ENCODE results near the gene CDKN2B-AS1. TPM values are rescaled to one million over a fixed set of nuclear protein-coding genes. Genes with fewer than 3 reads are reported as not detected.

CDKN2B-AS1 gene
- total RNA-seq, 2 donors from 2014 or later, result 39.7 to 73.7 TPM

GRCh38 chr9:22030101-22030598, 35.6 kb downstream of the CDKN2B-AS1 start:
- no peak for DNase-seq
- H3K27me3 ChIP-seq, result no peaks in the 10 kb centered on the region
- intact Hi-C loops (cut with DNase I), result no loop called here
- no peak overlapping the region for H3K4me3 ChIP-seq
- H3K9ac ChIP-seq (ENCODE audit: low read depth in 2 of 2, low read length in 2 of 2), result no peak overlapping the region
- H3K27ac ChIP-seq, result peak overlapping the region; percentile 1
- no peaks in the 10 kb centered on the region for H3K36me3 ChIP-seq
- no peaks in the 10 kb centered on the region for H3K9me3 ChIP-seq
- no peaks in the 10 kb centered on the region for H3K4me1 ChIP-seq
- TF ChIP-seq, protein P1, sequence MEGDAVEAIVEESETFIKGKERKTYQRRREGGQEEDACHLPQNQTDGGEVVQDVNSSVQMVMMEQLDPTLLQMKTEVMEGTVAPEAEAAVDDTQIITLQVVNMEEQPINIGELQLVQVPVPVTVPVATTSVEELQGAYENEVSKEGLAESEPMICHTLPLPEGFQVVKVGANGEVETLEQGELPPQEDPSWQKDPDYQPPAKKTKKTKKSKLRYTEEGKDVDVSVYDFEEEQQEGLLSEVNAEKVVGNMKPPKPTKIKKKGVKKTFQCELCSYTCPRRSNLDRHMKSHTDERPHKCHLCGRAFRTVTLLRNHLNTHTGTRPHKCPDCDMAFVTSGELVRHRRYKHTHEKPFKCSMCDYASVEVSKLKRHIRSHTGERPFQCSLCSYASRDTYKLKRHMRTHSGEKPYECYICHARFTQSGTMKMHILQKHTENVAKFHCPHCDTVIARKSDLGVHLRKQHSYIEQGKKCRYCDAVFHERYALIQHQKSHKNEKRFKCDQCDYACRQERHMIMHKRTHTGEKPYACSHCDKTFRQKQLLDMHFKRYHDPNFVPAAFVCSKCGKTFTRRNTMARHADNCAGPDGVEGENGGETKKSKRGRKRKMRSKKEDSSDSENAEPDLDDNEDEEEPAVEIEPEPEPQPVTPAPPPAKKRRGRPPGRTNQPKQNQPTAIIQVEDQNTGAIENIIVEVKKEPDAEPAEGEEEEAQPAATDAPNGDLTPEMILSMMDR (IDR thresholded peaks at IDR 0.05), result no peak

- Histone ChIP-seq H3K27me3 (no peaks in the 10 kb centered on the region), H3K36me3 (no peaks in the 10 kb centered on the region), H3K9me3 (no peaks in the 10 kb centered on the region), H3K9ac (ENCODE audit: low read depth in 2 of 2, low read length in 2 of 2) (no peak overlapping the region), H3K27ac (no peak overlapping the region), H3K4me3 (no peak overlapping the region), H3K4me1 (no peaks in the 10 kb centered on the region)
- DNase-seq, result no peak
- TF ChIP-seq, protein P1 (IDR thresholded peaks at IDR 0.05), result no peak
- intact Hi-C loops (cut with DNase I), result no loop called here
Observed at GRCh38 chr9:22031655-22032411, 37.2 kb downstream of the CDKN2B-AS1 start.

DNA sequence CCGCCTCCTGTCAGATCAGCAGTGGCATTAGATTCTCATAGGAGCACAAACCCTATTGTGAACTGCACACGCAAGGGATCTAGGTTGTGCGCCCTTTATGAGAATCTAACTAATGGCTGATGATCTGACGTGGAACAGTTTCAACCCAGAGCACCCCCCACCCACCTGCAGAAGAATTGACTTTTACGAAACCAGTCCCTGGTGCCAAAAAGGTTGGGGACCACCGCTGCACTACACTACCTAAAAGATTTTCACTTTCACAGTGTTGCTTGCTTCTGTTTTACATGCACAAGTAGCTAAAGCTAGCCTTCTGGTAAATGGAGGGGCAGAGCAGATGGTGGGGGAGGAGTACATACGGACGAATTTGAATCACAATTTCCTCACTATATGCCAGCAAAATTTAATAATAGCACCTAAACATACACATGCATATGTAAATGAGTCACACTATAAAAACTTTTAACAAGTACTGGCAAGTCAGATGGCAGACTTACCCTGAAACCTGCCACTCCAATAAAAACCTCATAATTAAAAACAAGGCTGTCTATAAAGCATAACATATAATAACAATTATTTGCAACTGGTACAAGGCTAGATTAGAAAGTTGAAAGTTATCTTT, 38.5 kb downstream of the CDKN2B-AS1 start:
- H3K4me3 ChIP-seq, result no peak overlapping the region
- H3K4me1 ChIP-seq, result no peaks in the 10 kb centered on the region
- intact Hi-C loops (cut with DNase I), result no loop called here
- TF ChIP-seq, protein P1 (IDR thresholded peaks at IDR 0.05), result no peak
- no peak overlapping the region for H3K27ac ChIP-seq
- DNase-seq, result no peak
- H3K36me3 ChIP-seq, result no peaks in the 10 kb centered on the region
- H3K9me3 ChIP-seq, result no peaks in the 10 kb centered on the region
- no peaks in the 10 kb centered on the region for H3K27me3 ChIP-seq
- no peak overlapping the region for H3K9ac ChIP-seq (ENCODE audit: low read depth in 2 of 2, low read length in 2 of 2)

DNA sequence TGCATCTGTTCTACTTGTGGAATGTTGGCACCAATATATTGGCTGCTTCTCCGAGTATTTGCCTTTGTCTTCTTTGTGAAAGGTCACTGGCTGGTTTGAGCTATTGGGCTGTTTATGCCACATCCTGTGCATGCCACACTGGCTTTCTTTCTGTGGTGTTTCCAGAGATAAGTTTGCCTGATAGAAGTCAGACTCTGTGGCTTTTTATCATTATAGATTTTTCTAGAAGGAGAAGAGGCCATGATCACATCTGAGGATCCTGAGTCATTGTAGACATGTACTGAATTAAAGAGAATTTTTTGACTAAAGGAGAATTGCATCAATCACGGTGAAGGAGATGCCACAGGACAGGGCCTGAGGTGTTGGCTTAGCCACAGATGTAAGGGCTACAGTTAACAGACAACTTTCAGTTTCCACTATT, 41.0 kb downstream of the CDKN2B-AS1 start:
- intact Hi-C loops (cut with DNase I), result no loop called here
- Histone ChIP-seq H3K9me3 (no peaks in the 10 kb centered on the region), H3K9ac (ENCODE audit: low read depth in 2 of 2, low read length in 2 of 2) (no peak overlapping the region), H3K27ac (no peak overlapping the region), H3K4me3 (no peak overlapping the region), H3K4me1 (no peaks in the 10 kb centered on the region), H3K27me3 (no peaks in the 10 kb centered on the region), H3K36me3 (no peaks in the 10 kb centered on the region)
- no peak for DNase-seq
- TF ChIP-seq, protein P1 (IDR thresholded peaks at IDR 0.05), result no peak

- Histone ChIP-seq H3K4me1 (no peaks in the 10 kb centered on the region), H3K27me3 (no peaks in the 10 kb centered on the region), H3K4me3 (no peak overlapping the region), H3K36me3 (no peaks in the 10 kb centered on the region), H3K9ac (ENCODE audit: low read depth in 2 of 2, low read length in 2 of 2) (no peak overlapping the region), H3K9me3 (no peaks in the 10 kb centered on the region), H3K27ac (no peak overlapping the region)
- intact Hi-C loops (cut with DNase I), result no loop called here
- no peak for DNase-seq
- TF ChIP-seq, protein P1 (IDR thresholded peaks at IDR 0.05), result no peak
Observed at GRCh38 chr9:22036866-22037626, 42.5 kb downstream of the CDKN2B-AS1 start.

Measured in colonic mucosa (tissue), 4 donors.